Stimulated activated CD8-positive, alpha-beta memory T cell treated with anti-CD3 and anti-CD28 coated beads, Interleukin-4, amount 100 ng/mL, for 24 hours (primary cell): ENCODE data around the gene ZNF823.
A peak's percentile ranks its signal among the peaks of the same experiment; 100 is the strongest.
"Not testable (repeated sequence)": the region's sequence is repeated elsewhere in the genome, so short reads cannot be mapped to it uniquely, and the experiment has no call there.

ENCODE experiments used
- DNase-seq: peaks from one replicate; pipeline ENCODE4 v3.0.0-alpha.2; 2020; ENCODE audit warnings: low read depth

ZNF823 gene

GRCh38 chr19:11680689-11681302 lies 58.0 kb downstream of the ZNF823 start:
- no peak for DNase-seq

- DNase-seq = no peak
Measured at GRCh38 chr19:11678504-11678903, 60.2 kb downstream of the ZNF823 start.

GRCh38 chr19:11676661-11677600 lies 61.8 kb downstream of the ZNF823 start:
- DNase-seq = not testable (repeated sequence)

- no peak for DNase-seq
Measured at GRCh38 chr19:11675569-11675968, 63.2 kb downstream of the ZNF823 start.

GRCh38 chr19:11674067-11674492 lies 64.7 kb downstream of the ZNF823 start:
- DNase-seq = no peak

GRCh38 chr19:11673608-11674041 lies 65.1 kb downstream of the ZNF823 start:
- DNase-seq = peak; percentile 0
